Tibial nerve (tissue), 4 donors: ENCODE results near the gene TERT. TPM values are rescaled to one million over a fixed set of nuclear protein-coding genes. Genes with fewer than 3 reads are reported as not detected.
A peak's percentile ranks its signal among the peaks of the same experiment; 100 is the strongest.
"Not testable (repeated sequence)": the region's sequence is repeated elsewhere in the genome, so short reads cannot be mapped to it uniquely, and the experiment has no call there.

Experiments
- DNase-seq, 2 donors: peaks; one replicate each; pipeline ENCODE4 v3.0.0-alpha.2; 2019; ENCODE audit warnings: low spot score in 2 of 2
- H3K27ac ChIP-seq, 4 donors: fragments of 200-600 bp; sonication (generic) in 3 of 4; one replicate each; pipeline ENCODE4 v1.5.1; 2017 to 2019; ENCODE audit warnings: mild to moderate bottlenecking in 1 of 4
- H3K27me3 ChIP-seq, 2 donors: fragments of 200-600 bp; sonication (generic) in 1 of 2; one replicate each; pipeline versions ENCODE4 v1.5.1 to v1.6.0; 2017 to 2019
- H3K36me3 ChIP-seq, 3 donors: fragments of 200-600 bp; sonication (generic); one replicate each; pipeline ENCODE4 v1.5.1; 2018 to 2019
- H3K4me1 ChIP-seq, 4 donors: fragments of 200-600 bp; sonication (generic) in 3 of 4; one replicate each; pipeline ENCODE4 v1.5.1; 2017 to 2019
- H3K4me3 ChIP-seq, 4 donors: fragments of 200-600 bp; sonication (generic) in 3 of 4; one replicate each; pipeline ENCODE4 v1.5.1; 2017 to 2019; ENCODE audit warnings: mild to moderate bottlenecking in 1 of 4, moderate library complexity in 1 of 4
- H3K9me3 ChIP-seq, 4 donors: fragments of 200-600 bp; sonication (generic) in 3 of 4; one replicate each; pipeline ENCODE4 v1.5.1; 2017 to 2019
- EP300 ChIP-seq, 2 donors: sonication (generic); formaldehyde crosslinking; IDR thresholded peaks; one replicate each; pipeline ENCODE4 v1.6.1; 2017; ENCODE audit warnings: antibody characterized with exemption in 2 of 2, mild to moderate bottlenecking in 1 of 2
- POLR2A ChIP-seq, 2 donors: fragments of 450-650 bp; IDR thresholded peaks; one replicate each; pipeline ENCODE4 v1.6.1; 2017; ENCODE audit warnings: antibody characterized with exemption in 2 of 2, mild to moderate bottlenecking in 2 of 2, moderate library complexity in 2 of 2
- WGBS, 2 donors: methylation state at CpG; one replicate each; pipeline ENCODE4 v1.1.5; 2018; 5-methylcytosine and 5-hydroxymethylcytosine counted together
- total RNA-seq, 4 donors: library from RNA; depleted of rRNA; stranded (reverse); fragments of >200 nt; gene quantifications; one replicate each; pipeline ENCODE4 v1.1.0, GENCODE V29; 2016
- TF ChIP-seq, protein P1 (sequence below), 5 experiments: fragments of 200-600 bp in 3 of 5; fragments of 450-650 bp in 2 of 5; sonication (generic) in 3 of 5; IDR thresholded peaks; one replicate each; pipeline ENCODE4 v1.5.1; 2016 to 2019; ENCODE audit warnings: antibody characterized with exemption in 5 of 5, mild to moderate bottlenecking in 3 of 5, moderate library complexity in 2 of 5

The TERT gene
- total RNA-seq, 4 donors from 2014 or later = not detected

DNA sequence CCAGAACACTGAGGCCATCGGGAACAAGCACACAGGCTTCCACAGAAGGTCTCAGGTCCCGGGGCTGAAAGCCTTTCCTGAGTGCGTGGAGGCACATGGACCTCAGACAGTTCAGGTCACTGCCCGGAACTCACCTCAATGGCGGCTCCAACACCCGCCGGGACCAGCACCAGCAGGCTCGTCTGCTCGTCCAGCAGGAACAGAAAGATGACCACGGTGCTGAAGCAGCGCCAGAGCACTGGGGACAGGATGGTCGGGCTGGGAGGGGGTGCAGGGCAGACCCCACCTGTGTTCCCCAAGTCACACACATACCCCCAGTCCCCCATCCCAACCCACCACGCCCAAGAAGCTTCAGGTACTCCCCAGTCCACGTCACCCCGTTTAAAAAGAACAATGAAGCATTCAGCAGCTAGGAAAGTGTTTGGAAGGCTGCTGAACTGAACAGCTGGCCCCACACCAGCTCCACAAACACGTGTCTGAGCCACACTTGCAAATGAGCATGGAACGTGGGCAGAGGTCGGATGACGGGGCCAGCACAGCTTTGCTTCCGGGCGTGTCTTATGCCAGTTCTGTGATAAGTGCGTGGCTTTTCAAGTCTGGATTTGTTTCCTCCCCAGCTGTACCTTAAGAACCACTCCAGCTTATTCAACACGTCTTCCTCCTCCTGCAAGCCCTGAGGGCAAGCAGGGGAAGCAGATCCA, 35.4 kb upstream of the TERT start:
- H3K27ac ChIP-seq = peak overlapping the region in 3 of 4 donors; percentile 44 to 77 (median 60)
- peaks cover 0 to 76% (median 16%) of the 10 kb centered on the region in 3 donors for H3K36me3 ChIP-seq
- peaks cover 0 to 34% (median 0%) of the 10 kb centered on the region in 4 donors for H3K4me1 ChIP-seq
- H3K4me3 ChIP-seq = no peak overlapping the region
- 69 to 73% methylated on average over 19 to 21 of the region's 23 CpGs for WGBS, 2 donors
- no peaks in the 10 kb centered on the region for H3K9me3 ChIP-seq
- TF ChIP-seq, protein P1, sequence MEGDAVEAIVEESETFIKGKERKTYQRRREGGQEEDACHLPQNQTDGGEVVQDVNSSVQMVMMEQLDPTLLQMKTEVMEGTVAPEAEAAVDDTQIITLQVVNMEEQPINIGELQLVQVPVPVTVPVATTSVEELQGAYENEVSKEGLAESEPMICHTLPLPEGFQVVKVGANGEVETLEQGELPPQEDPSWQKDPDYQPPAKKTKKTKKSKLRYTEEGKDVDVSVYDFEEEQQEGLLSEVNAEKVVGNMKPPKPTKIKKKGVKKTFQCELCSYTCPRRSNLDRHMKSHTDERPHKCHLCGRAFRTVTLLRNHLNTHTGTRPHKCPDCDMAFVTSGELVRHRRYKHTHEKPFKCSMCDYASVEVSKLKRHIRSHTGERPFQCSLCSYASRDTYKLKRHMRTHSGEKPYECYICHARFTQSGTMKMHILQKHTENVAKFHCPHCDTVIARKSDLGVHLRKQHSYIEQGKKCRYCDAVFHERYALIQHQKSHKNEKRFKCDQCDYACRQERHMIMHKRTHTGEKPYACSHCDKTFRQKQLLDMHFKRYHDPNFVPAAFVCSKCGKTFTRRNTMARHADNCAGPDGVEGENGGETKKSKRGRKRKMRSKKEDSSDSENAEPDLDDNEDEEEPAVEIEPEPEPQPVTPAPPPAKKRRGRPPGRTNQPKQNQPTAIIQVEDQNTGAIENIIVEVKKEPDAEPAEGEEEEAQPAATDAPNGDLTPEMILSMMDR (IDR thresholded peaks at IDR 0.05) = no peak
- no peak for TF ChIP-seq EP300 (IDR thresholded peaks at IDR 0.05)
- TF ChIP-seq POLR2A (IDR thresholded peaks at IDR 0.05) = no peak
- H3K27me3 ChIP-seq = no peaks in the 10 kb centered on the region
- no peak for DNase-seq

DNA sequence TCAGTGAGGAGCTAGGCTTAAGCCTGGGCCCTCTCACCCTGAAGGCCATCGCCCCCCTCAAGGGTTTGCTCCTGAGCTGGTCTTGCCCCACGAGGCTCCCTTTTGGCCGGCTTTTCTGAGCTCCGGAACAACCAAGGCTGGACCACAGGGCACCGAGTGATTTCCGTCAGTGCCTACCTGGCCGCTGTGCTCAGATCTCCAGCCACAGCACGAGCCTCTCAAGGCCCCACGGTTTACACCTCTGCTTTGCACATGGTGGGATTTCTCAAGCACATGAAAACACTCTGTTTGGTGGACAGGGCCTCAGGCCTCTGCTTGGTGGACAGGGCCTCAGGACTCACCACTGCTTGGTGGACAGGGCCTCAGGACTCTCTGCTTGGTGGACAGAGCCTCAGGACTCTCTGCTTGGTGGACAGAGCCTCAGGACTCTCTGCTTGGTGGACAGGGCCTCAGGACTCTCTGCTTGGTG, 34.3 kb upstream of the TERT start:
- Histone ChIP-seq H3K27me3 (no peaks in the 10 kb centered on the region), H3K4me1 (peaks cover 0 to 34% (median 0%) of the 10 kb centered on the region in 4 donors), H3K9me3 (no peaks in the 10 kb centered on the region), H3K27ac (peak overlapping the region in 2 of 4 donors; percentile 28 to 44), H3K4me3 (no peak overlapping the region), H3K36me3 (peaks cover 0 to 76% (median 11%) of the 10 kb centered on the region in 3 donors)
- WGBS, 2 donors = 93 to 98% methylated on average over 8 to 9 of the region's 9 CpGs
- TF ChIP-seq, protein P1 (IDR thresholded peaks at IDR 0.05) = no peak
- TF ChIP-seq EP300 (IDR thresholded peaks at IDR 0.05) (no peak), POLR2A (IDR thresholded peaks at IDR 0.05) (no peak)
- no peak for DNase-seq

DNA sequence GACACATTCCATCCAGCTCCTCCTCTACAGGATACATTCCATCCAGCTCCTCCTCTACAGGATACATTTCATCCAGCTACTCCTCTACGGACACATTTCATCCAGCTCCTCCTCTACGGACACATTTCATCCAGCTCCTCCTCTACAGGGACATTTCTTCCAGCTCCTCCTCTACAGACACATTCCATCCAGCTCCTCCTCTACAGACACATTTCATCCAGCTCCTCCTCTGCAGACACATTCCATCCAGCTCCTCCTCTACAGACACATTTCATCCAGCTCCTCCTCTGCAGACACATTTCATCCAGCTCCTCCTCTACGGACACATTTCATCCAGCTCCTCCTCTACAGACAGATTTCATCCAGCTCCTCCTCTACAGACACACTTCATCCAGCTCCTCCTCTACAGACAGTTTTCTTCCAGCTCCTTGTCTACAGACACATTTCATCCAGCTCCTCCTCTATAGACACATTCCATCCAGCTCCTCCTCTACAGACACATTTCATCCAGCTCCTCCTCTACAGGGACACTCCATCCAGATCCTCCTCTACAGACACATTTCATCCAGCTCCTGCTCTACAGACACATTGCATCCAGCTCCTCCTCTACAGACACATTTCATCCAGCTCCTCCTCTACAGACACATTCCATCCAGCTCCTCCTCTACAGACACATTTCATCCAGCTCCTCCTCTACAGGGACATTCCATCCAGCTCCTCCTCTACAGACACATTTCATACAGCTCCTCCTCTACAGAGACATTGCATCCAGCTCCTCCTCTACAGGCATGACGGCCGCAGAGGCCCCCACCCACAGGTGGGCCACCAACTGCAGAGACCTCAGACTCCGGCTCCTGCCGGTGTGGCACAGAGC, 33.6 kb upstream of the TERT start:
- DNase-seq, H3K27me3 ChIP-seq, H3K4me3 ChIP-seq, H3K9me3 ChIP-seq: not testable (repeated sequence)
- Histone ChIP-seq H3K4me1 (peaks cover 0 to 34% (median 0%) of the 10 kb centered on the region in 4 donors), H3K36me3 (peaks cover 0 to 76% (median 13%) of the 10 kb centered on the region in 3 donors), H3K27ac (peak overlapping the region in 2 of 4 donors; percentile 28 to 44)
- WGBS, 2 donors = 72 to 79% methylated on average over 7 of the region's 7 CpGs

DNA sequence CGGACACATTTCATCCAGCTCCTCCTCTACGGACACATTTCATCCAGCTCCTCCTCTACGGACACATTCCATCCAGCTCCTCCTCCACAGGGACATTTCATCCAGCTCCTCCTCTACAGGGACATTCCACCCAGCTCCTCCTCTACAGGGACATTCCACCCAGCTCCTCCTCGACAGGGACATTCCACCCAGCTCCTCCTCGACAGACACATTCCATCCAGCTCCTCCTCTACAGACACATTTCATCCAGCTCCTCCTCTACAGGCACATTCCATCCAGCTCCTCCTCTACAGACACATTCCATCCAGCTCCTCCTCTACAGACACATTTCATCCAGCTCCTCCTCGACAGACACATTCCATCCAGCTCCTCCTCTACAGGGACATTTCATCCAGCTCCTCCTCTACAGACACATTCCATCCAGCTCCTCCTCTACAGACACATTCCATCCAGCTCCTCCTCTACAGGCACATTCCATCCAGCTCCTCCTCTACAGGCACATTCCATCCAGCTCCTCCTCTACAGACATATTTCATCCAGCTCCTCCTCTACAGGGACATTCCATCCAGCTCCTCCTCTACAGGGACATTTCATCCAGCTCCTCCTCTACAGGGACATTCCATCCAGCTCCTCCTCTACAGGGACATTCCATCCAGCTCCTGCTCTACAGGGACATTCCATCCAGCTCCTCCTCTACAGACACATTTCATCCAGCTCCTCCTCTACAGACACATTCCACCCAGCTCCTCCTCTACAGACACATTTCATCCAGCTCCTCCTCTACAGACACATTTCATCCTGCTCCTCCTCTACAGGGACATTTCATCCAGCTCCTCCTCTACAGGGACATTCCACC, 32.3 kb upstream of the TERT start:
- WGBS, 2 donors = 28 to 46% methylated on average over 6 of the region's 6 CpGs
- peak overlapping the region in 3 of 4 donors; percentile 22 to 72 (median 44) for H3K27ac ChIP-seq
- not testable (repeated sequence) for H3K27me3 ChIP-seq, H3K9me3 ChIP-seq, H3K4me3 ChIP-seq, DNase-seq
- H3K36me3 ChIP-seq = peaks cover 0 to 80% (median 20%) of the 10 kb centered on the region in 3 donors
- peaks cover 0 to 34% (median 0%) of the 10 kb centered on the region in 4 donors for H3K4me1 ChIP-seq

DNA sequence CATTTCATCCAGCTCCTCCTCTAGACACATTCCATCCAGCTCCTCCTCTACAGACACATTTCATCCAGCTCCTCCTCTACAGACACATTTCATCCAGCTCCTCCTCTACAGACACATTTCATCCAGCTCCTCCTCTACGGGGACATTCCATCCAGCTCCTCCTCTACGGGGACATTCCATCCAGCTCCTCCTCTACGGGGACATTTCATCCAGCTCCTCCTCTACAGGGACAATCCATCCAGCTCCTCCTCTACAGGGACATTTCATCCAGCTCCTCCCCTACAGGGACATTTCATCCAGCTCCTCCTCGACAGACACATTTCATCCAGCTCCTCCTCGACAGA, 31.6 kb upstream of the TERT start:
- not testable (repeated sequence) for DNase-seq, H3K4me3 ChIP-seq, H3K9me3 ChIP-seq, H3K27me3 ChIP-seq
- peaks cover 0 to 34% (median 0%) of the 10 kb centered on the region in 4 donors for H3K4me1 ChIP-seq
- H3K36me3 ChIP-seq = peaks cover 0 to 80% (median 22%) of the 10 kb centered on the region in 3 donors
- H3K27ac ChIP-seq = peak overlapping the region in 3 of 4 donors; percentile 22 to 72 (median 44)
- 51 to 65% methylated on average over 5 of the region's 5 CpGs for WGBS, 2 donors

DNA sequence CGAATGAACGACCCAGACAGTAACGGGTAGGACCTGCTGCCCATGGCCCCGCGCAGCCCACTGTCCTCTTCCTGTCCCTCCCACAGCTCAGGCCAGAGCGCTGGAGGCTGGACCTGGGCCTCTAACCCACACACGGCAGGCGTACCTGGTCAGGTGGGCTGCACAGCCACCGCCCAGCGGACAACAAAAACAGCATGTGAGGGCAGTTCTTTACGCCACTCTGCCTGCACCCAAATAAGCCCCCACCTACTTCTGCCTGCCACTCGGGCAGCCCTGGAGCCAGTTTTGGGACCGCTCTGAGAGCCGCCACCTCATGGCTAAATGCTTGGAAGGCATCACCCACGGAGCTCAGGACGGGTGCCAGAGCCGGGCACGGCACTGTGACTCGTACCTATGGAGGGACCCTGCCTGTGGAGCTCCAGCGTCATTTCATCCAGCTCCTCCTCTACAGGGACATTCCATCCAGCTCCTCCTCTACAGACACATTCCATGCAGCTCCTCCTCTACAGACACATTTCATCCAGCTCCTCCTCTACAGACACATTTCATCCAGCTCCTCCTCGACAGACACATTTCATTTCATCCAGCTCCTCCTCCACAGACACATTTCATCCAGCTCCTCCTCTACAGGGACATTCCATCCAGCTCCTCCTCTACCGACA, 31.1 kb upstream of the TERT start:
- Histone ChIP-seq H3K27ac (peak overlapping the region in 1 of 4 donors; percentile 72), H3K9me3 (no peaks in the 10 kb centered on the region), H3K27me3 (no peaks in the 10 kb centered on the region), H3K4me3 (no peak overlapping the region), H3K4me1 (peaks cover 0 to 31% (median 0%) of the 10 kb centered on the region in 4 donors), H3K36me3 (peaks cover 0 to 80% (median 22%) of the 10 kb centered on the region in 3 donors)
- WGBS, 2 donors = 87% methylated on average over 19 to 22 of the region's 22 CpGs
- DNase-seq = no peak
- TF ChIP-seq, protein P1 (IDR thresholded peaks at IDR 0.05) = no peak
- TF ChIP-seq POLR2A (IDR thresholded peaks at IDR 0.05) (no peak), EP300 (IDR thresholded peaks at IDR 0.05) (no peak)
